ENCODE results near the gene CDC42EP1.
"Not testable (repeated sequence)": the region's sequence is repeated elsewhere in the genome, so short reads cannot be mapped to it uniquely, and the experiment has no call there.

Gene CDC42EP1

DNA sequence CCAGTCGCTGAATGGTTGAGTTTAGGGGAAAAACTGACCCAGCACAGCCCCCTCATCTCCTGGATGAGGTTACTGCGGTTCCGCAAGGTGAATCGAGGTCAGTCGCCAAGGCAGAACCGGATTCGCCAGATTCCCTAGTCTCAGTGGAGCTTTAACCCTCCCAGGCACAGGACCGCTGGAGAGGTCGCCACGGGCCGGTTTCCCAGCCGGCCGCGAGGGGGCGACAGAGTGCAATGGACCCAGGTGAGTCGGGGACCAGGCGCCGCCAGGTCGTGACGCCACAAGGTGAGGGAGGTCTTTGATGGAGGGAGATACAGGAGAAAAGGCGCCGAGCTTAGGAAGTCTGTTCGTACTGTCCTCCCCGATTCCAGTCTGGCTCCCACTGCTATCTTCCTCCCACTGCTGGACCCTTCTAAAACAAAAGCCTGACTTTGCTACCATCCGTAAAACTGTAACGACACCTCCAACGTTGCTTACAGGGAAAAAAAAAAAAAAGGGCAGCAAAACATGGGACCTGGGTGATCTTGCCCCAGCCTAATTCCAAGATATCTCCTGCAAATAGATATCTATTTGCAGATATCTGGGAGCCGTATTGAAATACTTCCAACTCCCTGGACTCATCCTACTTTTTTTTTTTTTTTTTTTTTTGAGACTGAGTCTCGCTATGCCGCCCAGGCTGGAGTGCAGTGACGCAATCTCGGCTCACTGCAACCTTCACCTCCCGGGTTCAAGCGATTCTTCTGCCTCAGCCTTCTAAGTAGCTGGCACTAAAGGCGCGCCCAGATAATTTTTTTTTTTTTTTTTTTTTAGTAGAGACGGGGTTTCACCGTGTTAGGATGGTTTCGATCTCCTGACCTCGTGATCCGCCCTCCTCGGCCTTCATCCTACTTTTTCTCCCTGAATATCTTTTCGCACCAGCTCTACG lies 47.0 kb downstream of the CDC42EP1 start:
- ChIA-PET POLR2A (interaction anchor here (0.6 to 4.1 kb wide), 36 partner anchors 8 to 200 kb away, joined by 3 to 37 read pairs (median 4); partner anchors contain the start of genes CDC42EP1, GCAT, LGALS1 and LGALS2), CTCF (interaction anchor here (0.5 to 7.1 kb wide), 29 partner anchors 9 to 256 kb away, joined by 3 to 47 read pairs (median 4); partner anchors contain the start of genes CARD10 and TRIOBP)
- DNase-seq (ENCODE audit: extremely low spot score), result peak; percentile 88
- TF ChIP-seq SUZ12 (IDR thresholded peaks at IDR 0.05), result no peak
- peak; percentile 96 for TF ChIP-seq ZNF384 (IDR thresholded peaks at IDR 0.05)
- TF ChIP-seq CTBP1 (IDR thresholded peaks at IDR 0.05; ENCODE audit: borderline replicate concordance), result peak; percentile 92

DNA sequence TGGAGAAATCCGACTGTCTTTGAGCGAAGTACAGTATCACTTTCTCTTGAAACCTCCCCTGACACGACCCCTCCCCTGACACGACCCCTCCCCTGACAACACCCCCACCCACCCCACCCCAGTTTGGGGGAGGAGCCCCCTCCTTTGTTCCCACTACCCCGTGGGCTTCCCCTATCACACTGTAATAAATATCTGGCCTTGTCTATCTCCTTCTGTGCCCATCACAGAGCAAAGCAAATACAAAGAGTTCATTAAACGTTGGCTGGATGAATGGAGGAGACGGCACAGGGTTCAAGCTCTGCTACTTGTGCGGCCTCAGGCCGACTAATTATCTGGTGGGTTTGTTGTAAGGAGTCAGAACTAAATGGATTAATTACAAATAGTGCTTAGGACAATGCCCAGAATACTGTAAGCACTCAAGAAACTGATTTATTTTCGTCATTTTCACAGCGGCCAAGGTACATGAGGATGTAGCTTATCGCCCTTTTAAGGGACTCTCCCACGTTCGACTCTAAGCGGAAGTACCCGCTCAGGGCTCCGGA lies 47.7 kb downstream of the CDC42EP1 start:
- ChIA-PET CTCF (interaction anchor here (0.6 to 7.1 kb wide), 7 partner anchors 12 to 74 kb away, joined by 3 to 47 read pairs (median 6); no protein-coding TSS in a partner anchor), POLR2A (interaction anchor here (0.6 to 4.1 kb wide), 30 partner anchors 9 to 200 kb away, joined by 3 to 37 read pairs (median 6); partner anchors contain the start of genes CDC42EP1, GCAT, LGALS1 and LGALS2)
- DNase-seq (ENCODE audit: extremely low spot score), result no peak
- TF ChIP-seq L3MBTL2 (conservative IDR thresholded peaks at IDR 0.05) (peak; percentile 98), ELF4 (IDR thresholded peaks at IDR 0.05) (no peak; the same call in 1 of the 2 replicates), TARDBP (IDR thresholded peaks at IDR 0.05) (no peak)

DNA sequence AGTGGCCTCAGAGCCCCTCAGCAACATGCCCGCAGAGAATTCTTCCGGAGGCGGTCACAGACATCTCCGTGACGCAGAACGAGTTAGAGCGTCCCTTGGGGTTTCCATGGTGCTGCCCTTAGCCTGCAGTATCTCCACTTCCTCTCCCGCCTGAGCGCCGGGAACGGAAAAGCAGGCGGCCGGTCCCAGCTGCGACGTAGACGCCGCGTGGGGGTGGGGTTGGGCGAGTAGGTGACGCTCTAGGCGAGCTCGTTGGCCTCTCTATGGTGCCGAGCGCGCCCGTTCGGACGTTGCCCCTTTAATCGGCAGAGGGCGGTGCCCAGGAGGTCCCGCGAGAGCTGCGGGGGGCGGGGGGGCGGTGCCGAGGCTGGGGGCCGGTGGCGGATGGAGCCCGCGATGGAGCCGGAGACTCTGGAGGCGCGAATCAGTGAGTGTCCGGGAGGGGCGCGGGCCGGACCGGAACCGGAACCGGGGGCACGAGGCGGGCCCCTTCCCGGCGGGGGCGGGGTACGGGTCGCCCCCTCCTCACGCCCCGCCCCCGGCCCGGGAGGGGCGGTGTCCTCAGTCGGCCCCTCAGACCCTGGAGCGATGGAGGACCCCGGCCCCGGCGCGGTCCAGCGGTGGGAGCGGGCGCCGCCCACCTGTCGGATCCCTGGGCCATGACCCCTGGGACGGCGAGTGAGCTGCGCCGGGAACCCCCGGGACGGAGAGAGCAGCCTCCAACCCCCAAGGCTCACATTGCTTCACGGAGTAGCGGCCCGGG lies 48.4 kb downstream of the CDC42EP1 start, which contains the start of gene GGA1:
Gene GGA1, plus strand, starts transcription at position 358 of the 763 bp plus-strand sequence. Its CDS starts 27 bp downstream, at position 385.
- peak; percentile 98 for DNase-seq (ENCODE audit: extremely low spot score)
- TF ChIP-seq L3MBTL2 (conservative IDR thresholded peaks at IDR 0.05) (peak; percentile 84), ELF4 (IDR thresholded peaks at IDR 0.05) (0 out of 2 replicates have a peak, but pooled peaks have one; percentile 77), FOXM1 (IDR thresholded peaks at IDR 0.05; ENCODE audit: borderline replicate concordance) (peak; percentile 93), BHLHE40 (IDR thresholded peaks at IDR 0.05; ENCODE audit: borderline replicate concordance) (no peak)
- POLR2A ChIA-PET, result interaction anchor here (0.5 to 4.1 kb wide), 34 partner anchors 9 to 199 kb away, joined by 3 to 37 read pairs (median 5); partner anchors contain the start of genes CDC42EP1, GCAT, LGALS1 and LGALS2
- CTCF ChIA-PET, result interaction anchor here (1.0 to 7.1 kb wide), 3 partner anchors 11 to 23 kb away, joined by 3 to 47 read pairs (median 6); no protein-coding TSS in a partner anchor

DNA sequence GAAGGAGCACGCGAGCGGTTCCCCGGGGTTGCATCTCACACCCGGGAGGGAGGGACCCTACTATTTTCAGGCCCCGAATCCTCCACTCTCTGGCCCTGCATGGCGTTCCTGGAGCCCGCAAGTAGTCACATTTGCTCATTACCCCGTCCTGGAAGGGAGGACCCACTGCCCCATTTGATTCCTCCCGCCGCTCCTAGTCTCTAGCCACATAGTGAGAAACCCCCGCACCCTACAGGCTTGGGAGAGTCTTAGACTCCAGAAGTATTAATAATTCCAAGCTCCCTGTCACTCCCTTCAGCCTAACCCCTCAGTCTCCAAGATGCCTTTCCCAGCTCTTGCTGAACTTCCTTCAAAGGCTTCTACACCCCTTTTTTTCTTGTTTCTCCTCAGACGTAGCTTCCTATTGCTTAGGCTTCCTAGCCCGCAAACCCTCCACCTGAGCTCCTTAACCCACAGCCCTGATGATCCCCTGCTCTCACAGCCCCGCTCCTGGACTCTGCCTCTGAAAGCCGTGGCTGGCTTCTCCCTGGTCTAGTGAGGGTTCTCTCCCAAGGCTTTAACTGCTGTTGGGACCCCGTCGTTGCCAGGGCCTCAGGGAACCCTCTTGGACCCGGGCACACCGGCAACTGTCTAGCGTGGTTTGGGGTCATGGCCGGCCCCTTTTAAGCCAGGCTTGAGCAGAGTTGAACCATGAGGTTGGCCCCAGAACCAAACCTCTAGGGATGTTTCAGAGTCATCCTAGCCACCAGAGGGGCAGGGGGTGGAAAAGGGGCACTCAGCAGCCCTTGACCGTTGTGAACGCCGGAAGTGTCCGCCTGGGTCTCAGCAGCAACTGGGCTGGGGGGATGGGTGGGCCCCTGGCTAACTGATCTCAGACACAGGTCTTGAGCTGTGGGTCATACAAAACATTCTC lies 49.2 kb downstream of the CDC42EP1 start:
- POLR2A ChIA-PET, result interaction anchor here (0.5 to 4.1 kb wide), 17 partner anchors 12 to 1447 kb away, joined by 3 to 37 read pairs (median 6); partner anchors contain the start of genes NOL12 and PDXP
- CTCF ChIA-PET, result interaction anchor here (0.6 to 7.1 kb wide), 3 partner anchors 19 to 277 kb away, joined by 3 to 47 read pairs (median 4); no protein-coding TSS in a partner anchor
- DNase-seq (ENCODE audit: extremely low spot score), result no peak
- TF ChIP-seq FOXM1 (IDR thresholded peaks at IDR 0.05; ENCODE audit: borderline replicate concordance) (no peak), FOXA1 (IDR thresholded peaks at IDR 0.05) (no peak), NFRKB (IDR thresholded peaks at IDR 0.05) (no peak), ARNT (IDR thresholded peaks at IDR 0.05) (no peak), ELF4 (IDR thresholded peaks at IDR 0.05) (no peak), SUZ12 (IDR thresholded peaks at IDR 0.05) (no peak), ZNF384 (IDR thresholded peaks at IDR 0.05) (no peak)

- not testable (repeated sequence) for DNase-seq (ENCODE audit: extremely low spot score)
These were observed 49.8 kb downstream of the CDC42EP1 start for GRCh38 chr22:37610153-37610475.

GRCh38 chr22:37610480-37611129 lies 50.3 kb downstream of the CDC42EP1 start:
- CTCF ChIA-PET, result interaction anchor here (7.1 kb wide), 1 partner anchor 20 kb away, joined by 47 read pairs; no protein-coding TSS in a partner anchor
- no peak for DNase-seq (ENCODE audit: extremely low spot score)
- TF ChIP-seq CTBP1 (IDR thresholded peaks at IDR 0.05; ENCODE audit: borderline replicate concordance), result no peak
- TF ChIP-seq NFRKB (IDR thresholded peaks at IDR 0.05), result no peak
- TF ChIP-seq LEF1 (IDR thresholded peaks at IDR 0.05; ENCODE audit: borderline replicate concordance), result no peak
- no peak for TF ChIP-seq SUZ12 (IDR thresholded peaks at IDR 0.05)
- no peak for TF ChIP-seq FOXA1 (IDR thresholded peaks at IDR 0.05)
- TF ChIP-seq FOXK2 (IDR thresholded peaks at IDR 0.05), result no peak
- TF ChIP-seq BHLHE40 (IDR thresholded peaks at IDR 0.05; ENCODE audit: borderline replicate concordance), result no peak
- TF ChIP-seq SP1 (IDR thresholded peaks at IDR 0.05), result no peak
- no peak for TF ChIP-seq TARDBP (IDR thresholded peaks at IDR 0.05)
- no peak for TF ChIP-seq ARNT (IDR thresholded peaks at IDR 0.05)
- no peak for TF ChIP-seq FOXM1 (IDR thresholded peaks at IDR 0.05; ENCODE audit: borderline replicate concordance)
- no peak for TF ChIP-seq L3MBTL2 (conservative IDR thresholded peaks at IDR 0.05)
- TF ChIP-seq, protein P1, sequence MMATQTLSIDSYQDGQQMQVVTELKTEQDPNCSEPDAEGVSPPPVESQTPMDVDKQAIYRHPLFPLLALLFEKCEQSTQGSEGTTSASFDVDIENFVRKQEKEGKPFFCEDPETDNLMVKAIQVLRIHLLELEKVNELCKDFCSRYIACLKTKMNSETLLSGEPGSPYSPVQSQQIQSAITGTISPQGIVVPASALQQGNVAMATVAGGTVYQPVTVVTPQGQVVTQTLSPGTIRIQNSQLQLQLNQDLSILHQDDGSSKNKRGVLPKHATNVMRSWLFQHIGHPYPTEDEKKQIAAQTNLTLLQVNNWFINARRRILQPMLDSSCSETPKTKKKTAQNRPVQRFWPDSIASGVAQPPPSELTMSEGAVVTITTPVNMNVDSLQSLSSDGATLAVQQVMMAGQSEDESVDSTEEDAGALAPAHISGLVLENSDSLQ (IDR thresholded peaks at IDR 0.05), result no peak
- no peak for TF ChIP-seq ELF4 (IDR thresholded peaks at IDR 0.05)
- TF ChIP-seq ZNF384 (IDR thresholded peaks at IDR 0.05), result no peak
- no peak for TF ChIP-seq HDGF (IDR thresholded peaks at IDR 0.05; ENCODE audit: borderline replicate concordance)
- POLR2A ChIA-PET, result interaction anchor here (1.1 to 2.7 kb wide), 3 partner anchors 11 to 31 kb away, joined by 3 to 16 read pairs (median 6); no protein-coding TSS in a partner anchor

More at GRCh38 chr22:37610153-37610475, 49.8 kb downstream of the CDC42EP1 start:
- POLR2A ChIA-PET, result interaction anchor here (0.6 to 3.1 kb wide), 5 partner anchors 12 to 1447 kb away, joined by 3 to 16 read pairs (median 6); no protein-coding TSS in a partner anchor
- CTCF ChIA-PET, result interaction anchor here (0.6 to 7.1 kb wide), 2 partner anchors 20 to 277 kb away, joined by 4 to 47 read pairs; no protein-coding TSS in a partner anchor
